ENCODE results near the gene POFUT2.

Gene POFUT2

DNA sequence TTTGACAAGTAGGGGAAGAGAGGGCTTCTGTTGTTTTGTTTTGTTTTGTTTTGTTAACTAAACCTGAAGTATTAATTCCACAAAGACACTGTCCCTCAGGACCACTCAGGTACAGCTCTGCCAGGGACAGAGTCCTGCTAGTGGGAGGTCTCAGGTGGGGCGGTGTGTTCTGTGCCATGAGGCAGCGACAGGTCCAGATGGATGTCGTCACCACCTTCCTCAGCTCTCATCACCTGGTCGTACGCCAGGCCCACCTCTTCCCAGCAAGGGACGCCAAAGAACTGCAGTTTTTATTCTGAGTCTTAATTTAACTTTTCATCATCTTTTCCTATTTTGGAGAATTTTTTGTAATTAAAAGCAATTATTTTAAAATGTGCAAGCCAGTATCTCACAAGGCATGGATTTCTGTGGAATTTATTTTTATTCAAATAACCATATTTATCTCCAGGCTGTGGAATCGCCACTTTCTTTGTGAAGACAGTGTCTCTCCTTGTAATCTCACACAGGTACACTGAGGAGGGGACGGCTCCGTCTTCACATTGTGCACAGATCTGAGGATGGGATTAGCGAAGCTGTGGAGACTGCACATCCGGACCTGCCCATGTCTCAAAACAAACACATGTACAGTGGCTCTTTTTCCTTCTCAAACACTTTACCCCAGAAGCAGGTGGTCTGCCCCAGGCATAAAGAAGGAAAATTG, 62.5 kb downstream of the POFUT2 start:
- H3K4me1 ChIP-seq (ENCODE audit: control extremely low read depth in 1 of 4, control insufficient read depth in 4 of 4, insufficient read depth in 4 of 4, low read length in 3 of 4), result peaks cover 0 to 2% (median 0%) of the 10 kb centered on the region in 4 experiments
- CTCF ChIA-PET, result interaction anchor here (1.0 kb wide), 1 partner anchor 85 kb away, joined by 3 read pairs; no protein-coding TSS in a partner anchor
- peaks cover 0 to 26% (median 14%) of the 10 kb centered on the region in 4 experiments for H3K36me3 ChIP-seq (ENCODE audit: control insufficient read depth in 4 of 4, insufficient read depth in 4 of 4, low read length in 3 of 4)
- no peak overlapping the region for H3K4me3 ChIP-seq (ENCODE audit: control insufficient read depth in 1 of 7, extremely low read depth in 1 of 7, insufficient read depth in 4 of 7, low read depth in 2 of 7, low read length in 6 of 7)
- POLR2A ChIA-PET, result no interaction called here
- H3K27me3 ChIP-seq (replicated peaks in 2 of 5; ENCODE audit: control insufficient read depth in 4 of 5, insufficient read depth in 5 of 5, low read length in 4 of 5), result no peaks in the 10 kb centered on the region
- no peak overlapping the region for H3K27ac ChIP-seq (ENCODE audit: insufficient read depth in 1 of 2, low read depth in 1 of 2, low read length in 2 of 2, poor library complexity in 1 of 2, severe bottlenecking in 2 of 2)
- DNase-seq, result no peak
- 90% methylated on average over 2 of the region's 11 CpGs for WGBS (ENCODE audit: insufficient coverage)
- H3K9me3 ChIP-seq (ENCODE audit: control extremely low read depth in 1 of 5, control insufficient read depth in 4 of 5, insufficient read depth in 2 of 5, low read depth in 1 of 5, low read length in 4 of 5), result no peaks in the 10 kb centered on the region

DNA sequence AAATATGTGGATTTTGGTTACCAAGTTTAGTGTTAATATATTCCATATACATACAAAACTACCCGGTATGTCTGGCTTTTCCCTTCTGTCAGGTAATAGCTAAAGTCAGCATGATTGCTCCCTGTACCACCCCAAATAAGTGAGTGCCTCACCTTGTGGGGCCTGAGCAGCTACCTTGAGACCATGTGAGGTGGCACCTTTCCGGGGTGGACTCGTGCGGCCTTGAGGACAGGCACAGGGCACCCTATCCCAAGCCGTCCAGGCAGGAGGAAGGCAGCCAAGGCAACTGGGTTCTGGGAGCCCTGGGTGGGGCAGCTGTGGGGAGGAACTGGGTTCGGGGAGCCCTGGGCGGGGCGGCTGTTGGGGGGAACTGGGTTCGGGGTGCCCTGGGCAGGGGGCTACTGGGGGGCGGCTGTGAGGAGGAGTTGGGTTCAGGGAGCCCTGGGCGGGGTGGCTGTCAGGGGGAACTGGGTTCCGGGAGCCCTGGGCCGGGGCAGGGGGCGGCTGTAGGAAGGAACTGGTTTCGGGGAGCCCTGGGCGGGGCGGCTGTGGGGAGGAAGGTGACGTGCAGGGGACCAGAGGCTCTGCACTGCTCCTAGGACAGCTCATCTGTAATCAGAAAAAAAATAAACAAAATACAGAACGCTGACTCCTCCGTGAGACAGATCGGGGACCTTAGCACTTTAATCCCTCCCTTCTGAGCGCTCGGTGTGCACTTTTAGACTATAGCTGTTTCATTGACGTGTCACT, 63.3 kb downstream of the POFUT2 start:
- Histone ChIP-seq H3K27ac (ENCODE audit: insufficient read depth in 1 of 2, low read depth in 1 of 2, low read length in 2 of 2, poor library complexity in 1 of 2, severe bottlenecking in 2 of 2) (no peak overlapping the region), H3K9me3 (ENCODE audit: control extremely low read depth in 1 of 5, control insufficient read depth in 4 of 5, insufficient read depth in 2 of 5, low read depth in 1 of 5, low read length in 4 of 5) (no peaks in the 10 kb centered on the region), H3K4me1 (ENCODE audit: control extremely low read depth in 1 of 4, control insufficient read depth in 4 of 4, insufficient read depth in 4 of 4, low read length in 3 of 4) (peaks cover 0 to 2% (median 0%) of the 10 kb centered on the region in 4 experiments), H3K36me3 (ENCODE audit: control insufficient read depth in 4 of 4, insufficient read depth in 4 of 4, low read length in 3 of 4) (peaks cover 0 to 27% (median 16%) of the 10 kb centered on the region in 4 experiments), H3K27me3 (replicated peaks in 2 of 5; ENCODE audit: control insufficient read depth in 4 of 5, insufficient read depth in 5 of 5, low read length in 4 of 5) (no peaks in the 10 kb centered on the region), H3K4me3 (ENCODE audit: control insufficient read depth in 1 of 7, extremely low read depth in 1 of 7, insufficient read depth in 4 of 7, low read depth in 2 of 7, low read length in 6 of 7) (no peak overlapping the region)
- ChIA-PET CTCF (interaction anchor here (1.0 kb wide), 1 partner anchor 84 kb away, joined by 3 read pairs; no protein-coding TSS in a partner anchor), POLR2A (no interaction called here)
- no peak for DNase-seq
- 89% methylated on average over 15 of the region's 24 CpGs for WGBS (ENCODE audit: insufficient coverage)

DNA sequence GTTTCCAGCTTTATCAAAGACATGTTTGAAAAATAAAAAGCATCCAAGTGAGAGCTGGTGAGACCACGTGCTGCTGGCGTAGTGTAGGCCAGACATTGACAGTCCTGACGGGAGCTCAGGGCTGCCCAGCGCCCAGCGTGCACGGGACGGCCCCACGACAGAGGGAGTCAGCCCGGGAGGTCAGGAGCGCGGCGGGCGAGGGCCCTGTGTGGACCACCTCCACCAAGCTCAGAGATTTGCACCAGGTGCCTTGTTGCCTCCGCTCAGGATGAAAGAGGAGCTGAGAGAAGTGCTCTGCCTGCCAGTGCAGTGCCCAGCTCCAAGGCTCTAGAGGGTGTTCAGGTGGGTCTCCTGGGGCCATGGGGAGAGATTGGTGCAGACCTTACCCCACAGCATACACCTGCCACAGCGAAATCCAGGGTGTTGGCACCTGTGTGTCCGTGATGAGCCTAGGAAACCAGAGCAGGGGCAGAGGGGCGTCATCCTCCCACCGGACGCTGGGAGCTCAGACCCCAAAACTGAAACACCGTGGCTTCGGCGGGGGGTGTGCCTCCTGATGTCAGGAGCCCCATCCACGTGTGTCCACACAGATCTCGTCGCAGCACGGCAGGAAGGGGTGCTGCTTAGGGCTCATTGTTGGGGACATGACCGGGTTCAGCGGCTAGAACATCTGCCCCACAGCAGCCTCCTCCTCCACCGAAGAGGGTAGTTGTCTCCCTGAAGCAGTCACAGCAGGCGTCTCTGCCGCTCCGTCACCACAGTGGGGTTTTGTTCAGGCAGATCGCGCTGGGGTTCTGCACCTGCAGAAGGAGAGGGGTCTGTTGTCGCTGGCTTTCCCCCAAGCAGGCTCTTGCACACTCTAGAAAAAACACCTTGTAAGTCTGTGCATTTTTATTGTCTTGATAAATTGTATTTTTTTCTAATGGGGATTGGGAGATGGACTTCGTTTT, 64.2 kb downstream of the POFUT2 start:
- 97% methylated on average over 34 of the region's 36 CpGs for WGBS (ENCODE audit: insufficient coverage)
- peaks cover 0 to 2% (median 0%) of the 10 kb centered on the region in 4 experiments for H3K4me1 ChIP-seq (ENCODE audit: control extremely low read depth in 1 of 4, control insufficient read depth in 4 of 4, insufficient read depth in 4 of 4, low read length in 3 of 4)
- no peaks in the 10 kb centered on the region for H3K9me3 ChIP-seq (ENCODE audit: control extremely low read depth in 1 of 5, control insufficient read depth in 4 of 5, insufficient read depth in 2 of 5, low read depth in 1 of 5, low read length in 4 of 5)
- no peaks in the 10 kb centered on the region for H3K27me3 ChIP-seq (replicated peaks in 2 of 5; ENCODE audit: control insufficient read depth in 4 of 5, insufficient read depth in 5 of 5, low read length in 4 of 5)
- H3K27ac ChIP-seq (ENCODE audit: insufficient read depth in 1 of 2, low read depth in 1 of 2, low read length in 2 of 2, poor library complexity in 1 of 2, severe bottlenecking in 2 of 2), result no peak overlapping the region
- no peak overlapping the region for H3K4me3 ChIP-seq (ENCODE audit: control insufficient read depth in 1 of 7, extremely low read depth in 1 of 7, insufficient read depth in 4 of 7, low read depth in 2 of 7, low read length in 6 of 7)
- ChIA-PET POLR2A (no interaction called here), CTCF (no interaction called here)
- peaks cover 0 to 27% (median 16%) of the 10 kb centered on the region in 4 experiments for H3K36me3 ChIP-seq (ENCODE audit: control insufficient read depth in 4 of 4, insufficient read depth in 4 of 4, low read length in 3 of 4)
- DNase-seq, result no peak

DNA sequence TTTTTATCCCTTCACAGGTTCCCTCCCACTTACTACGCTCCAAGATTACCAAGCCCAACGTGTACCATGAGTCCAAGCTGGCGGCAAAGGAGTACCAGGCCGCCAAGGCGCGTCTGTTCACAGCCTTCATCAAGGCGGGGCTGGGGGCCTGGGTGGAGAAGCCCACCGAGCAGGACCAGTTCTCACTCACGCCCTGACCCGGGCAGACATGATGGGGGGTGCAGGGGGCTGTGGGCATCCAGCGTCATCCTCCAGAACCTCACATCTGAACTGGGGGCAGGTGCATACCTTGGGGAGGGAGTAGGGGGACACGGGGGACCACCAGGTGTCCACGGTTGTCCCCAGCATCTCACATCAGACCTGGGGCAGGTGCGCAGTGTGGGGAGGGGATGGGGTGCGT, 65.7 kb downstream of the POFUT2 start:
- Histone ChIP-seq H3K9me3 (ENCODE audit: control extremely low read depth in 1 of 5, control insufficient read depth in 4 of 5, insufficient read depth in 2 of 5, low read depth in 1 of 5, low read length in 4 of 5) (peaks cover 0 to 6% (median 3%) of the 10 kb centered on the region in 5 experiments), H3K4me3 (ENCODE audit: control insufficient read depth in 1 of 7, extremely low read depth in 1 of 7, insufficient read depth in 4 of 7, low read depth in 2 of 7, low read length in 6 of 7) (no peak overlapping the region), H3K36me3 (ENCODE audit: control insufficient read depth in 4 of 4, insufficient read depth in 4 of 4, low read length in 3 of 4) (peaks cover 0 to 30% (median 16%) of the 10 kb centered on the region in 4 experiments), H3K4me1 (ENCODE audit: control extremely low read depth in 1 of 4, control insufficient read depth in 4 of 4, insufficient read depth in 4 of 4, low read length in 3 of 4) (peaks cover 0 to 2% (median 0%) of the 10 kb centered on the region in 4 experiments), H3K27ac (ENCODE audit: insufficient read depth in 1 of 2, low read depth in 1 of 2, low read length in 2 of 2, poor library complexity in 1 of 2, severe bottlenecking in 2 of 2) (no peak overlapping the region), H3K27me3 (replicated peaks in 2 of 5; ENCODE audit: control insufficient read depth in 4 of 5, insufficient read depth in 5 of 5, low read length in 4 of 5) (no peaks in the 10 kb centered on the region)
- ChIA-PET POLR2A (no interaction called here), CTCF (no interaction called here)
- no peak for DNase-seq
- 96% methylated on average over 9 of the region's 15 CpGs for WGBS (ENCODE audit: insufficient coverage)

DNA sequence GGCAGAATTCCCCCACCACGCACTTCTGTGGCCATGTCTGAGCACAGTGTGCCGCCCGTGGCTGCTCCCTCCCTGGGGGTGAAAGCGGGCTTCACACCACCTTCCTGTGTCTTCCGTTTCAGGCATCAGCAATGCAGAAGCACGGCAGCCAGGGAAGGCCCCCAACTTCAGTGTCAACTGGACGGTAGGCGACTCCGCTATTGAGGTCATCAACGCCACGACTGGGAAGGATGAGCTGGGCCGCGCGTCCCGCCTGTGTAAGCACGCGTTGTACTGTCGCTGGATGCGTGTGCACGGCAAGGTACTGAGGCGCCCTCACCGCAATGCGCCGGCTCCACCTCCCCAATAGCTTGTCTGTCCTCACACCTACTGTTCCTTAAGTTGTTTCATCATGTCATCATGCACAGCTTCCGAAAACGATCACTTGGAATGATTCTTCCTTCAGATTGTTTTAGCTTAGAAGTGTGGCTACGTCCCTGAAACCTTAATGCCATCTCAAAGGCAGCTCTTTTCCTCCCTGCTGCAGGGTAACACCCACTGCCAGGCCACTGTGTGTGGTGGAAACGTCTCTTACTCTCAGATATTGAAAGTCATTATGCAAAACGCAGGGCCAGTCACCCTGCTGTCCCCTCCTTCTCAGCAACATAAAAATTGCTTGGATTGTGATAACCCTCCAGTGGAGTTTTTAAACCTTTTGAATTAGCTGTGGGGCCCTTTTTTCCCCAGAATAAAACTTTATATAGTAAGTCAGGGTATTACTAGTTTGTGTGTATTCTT, 66.8 kb downstream of the POFUT2 start:
- POLR2A ChIA-PET, result no interaction called here
- CTCF ChIA-PET, result interaction anchor here (1.0 to 1.5 kb wide), 2 partner anchors 80 to 90 kb away, joined by 3 read pairs; no protein-coding TSS in a partner anchor

DNA sequence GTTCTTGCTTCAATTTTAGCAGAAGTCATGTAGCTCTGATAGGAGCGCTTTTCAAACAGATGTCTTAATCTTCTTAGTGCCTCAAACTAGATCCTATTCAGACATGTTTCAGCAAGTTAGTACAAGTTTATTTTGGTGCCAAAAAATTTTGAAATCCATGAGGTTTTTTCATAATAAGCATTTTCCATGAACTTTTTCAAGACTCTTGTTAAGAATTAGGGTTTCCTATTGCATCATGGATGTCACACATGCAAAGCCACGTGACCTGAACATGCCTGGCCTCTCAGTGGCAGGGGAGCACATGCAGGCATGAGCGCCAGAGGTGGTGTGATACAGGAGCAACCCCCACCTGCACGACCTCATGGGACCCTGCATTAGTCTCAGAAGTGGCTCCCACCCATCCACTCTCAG, 67.6 kb downstream of the POFUT2 start:
- Histone ChIP-seq H3K9me3 (ENCODE audit: control extremely low read depth in 1 of 5, control insufficient read depth in 4 of 5, insufficient read depth in 2 of 5, low read depth in 1 of 5, low read length in 4 of 5) (peaks cover 0 to 10% (median 3%) of the 10 kb centered on the region in 5 experiments), H3K4me1 (ENCODE audit: control extremely low read depth in 1 of 4, control insufficient read depth in 4 of 4, insufficient read depth in 4 of 4, low read length in 3 of 4) (no peaks in the 10 kb centered on the region), H3K27ac (ENCODE audit: insufficient read depth in 1 of 2, low read depth in 1 of 2, low read length in 2 of 2, poor library complexity in 1 of 2, severe bottlenecking in 2 of 2) (no peak overlapping the region), H3K4me3 (ENCODE audit: control insufficient read depth in 1 of 7, extremely low read depth in 1 of 7, insufficient read depth in 4 of 7, low read depth in 2 of 7, low read length in 6 of 7) (no peak overlapping the region), H3K27me3 (replicated peaks in 2 of 5; ENCODE audit: control insufficient read depth in 4 of 5, insufficient read depth in 5 of 5, low read length in 4 of 5) (no peaks in the 10 kb centered on the region), H3K36me3 (ENCODE audit: control insufficient read depth in 4 of 4, insufficient read depth in 4 of 4, low read length in 3 of 4) (peaks cover 0 to 30% (median 16%) of the 10 kb centered on the region in 4 experiments)
- ChIA-PET CTCF (interaction anchor here (0.6 to 1.5 kb wide), 2 partner anchors 67 to 89 kb away, joined by 3 read pairs; no protein-coding TSS in a partner anchor), POLR2A (interaction anchor here (0.7 kb wide), 1 partner anchor 31 kb away, joined by 5 read pairs; no protein-coding TSS in a partner anchor)
- DNase-seq, result no peak
- WGBS (ENCODE audit: insufficient coverage), result 97% methylated on average over 3 of the region's 4 CpGs

More for the DNA sequence above, 66.8 kb downstream of the POFUT2 start:
- Histone ChIP-seq H3K36me3 (ENCODE audit: control insufficient read depth in 4 of 4, insufficient read depth in 4 of 4, low read length in 3 of 4) (peaks cover 0 to 30% (median 16%) of the 10 kb centered on the region in 4 experiments), H3K27me3 (replicated peaks in 2 of 5; ENCODE audit: control insufficient read depth in 4 of 5, insufficient read depth in 5 of 5, low read length in 4 of 5) (no peaks in the 10 kb centered on the region), H3K4me3 (ENCODE audit: control insufficient read depth in 1 of 7, extremely low read depth in 1 of 7, insufficient read depth in 4 of 7, low read depth in 2 of 7, low read length in 6 of 7) (no peak overlapping the region), H3K27ac (ENCODE audit: insufficient read depth in 1 of 2, low read depth in 1 of 2, low read length in 2 of 2, poor library complexity in 1 of 2, severe bottlenecking in 2 of 2) (no peak overlapping the region), H3K4me1 (ENCODE audit: control extremely low read depth in 1 of 4, control insufficient read depth in 4 of 4, insufficient read depth in 4 of 4, low read length in 3 of 4) (no peaks in the 10 kb centered on the region), H3K9me3 (ENCODE audit: control extremely low read depth in 1 of 5, control insufficient read depth in 4 of 5, insufficient read depth in 2 of 5, low read depth in 1 of 5, low read length in 4 of 5) (peaks cover 0 to 6% (median 3%) of the 10 kb centered on the region in 5 experiments)
- no peak for DNase-seq
- over 99% methylated on average over 27 of the region's 29 CpGs for WGBS (ENCODE audit: insufficient coverage)

Measured in common myeloid progenitor, CD34-positive (primary cell).